ENCODE data around the gene ATP4A. TPM values are rescaled to one million over a fixed set of nuclear protein-coding genes. Genes with fewer than 3 reads are reported as not detected.

The ATP4A gene
- total and polyA plus RNA-seq, 2 donors (not counting 1 experiment from before 2014, with no cell fraction given): not detected

DNA sequence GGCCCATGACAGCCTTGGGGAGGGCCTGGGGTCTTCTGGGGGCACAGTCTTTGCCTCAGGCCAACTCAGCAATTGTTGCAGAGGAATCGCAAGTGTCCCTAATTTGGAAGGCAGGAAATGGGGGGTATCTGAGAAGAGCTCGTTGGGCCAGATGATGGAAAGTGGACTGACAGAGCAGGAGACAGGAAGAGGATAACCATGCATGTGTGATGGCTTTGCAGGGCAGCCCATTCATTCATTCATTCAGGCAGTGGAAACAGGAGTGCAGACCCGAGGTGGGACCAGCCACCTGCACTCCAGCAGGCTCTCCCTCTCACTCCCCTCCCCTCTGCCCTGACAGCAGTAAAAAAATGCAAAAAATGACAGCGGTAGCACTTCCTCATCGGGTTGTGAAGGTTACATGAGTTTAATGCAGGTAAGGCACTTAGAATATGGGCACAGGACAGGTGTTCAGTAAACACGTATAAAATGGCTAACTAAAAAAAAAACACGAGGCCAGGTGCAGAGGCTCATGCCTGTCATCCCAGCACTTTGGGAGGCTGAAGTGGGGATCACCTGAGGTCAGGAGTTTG, 23.0 kb downstream of the ATP4A start:
- peaks cover 5 to 24% of the 10 kb centered on the region in 2 donors for H3K4me1 ChIP-seq (ENCODE audit: control insufficient read depth in 2 of 2, insufficient read depth in 2 of 2, low read length in 2 of 2)
- no peak overlapping the region for H3K27ac ChIP-seq (ENCODE audit: low read length in 2 of 2)
- peak overlapping the region; percentile 15 for H3K27ac Mint-ChIP-seq
- POLR2A ChIA-PET: no interaction called here
- no peak overlapping the region for H3K4me3 Mint-ChIP-seq
- H3K27me3 Mint-ChIP-seq: no peaks in the 10 kb centered on the region
- H3K79me2 ChIP-seq (ENCODE audit: control insufficient read depth, insufficient read depth, low read length): no peaks in the 10 kb centered on the region
- no peaks in the 10 kb centered on the region for H3K9me3 Mint-ChIP-seq (ENCODE audit: insufficient read depth)
- intact Hi-C loops (cut with micrococcal nuclease): no loop called here
- DNase-seq (no peak), ATAC-seq (ENCODE audit: low read depth) (no peak)
- TF ChIP-seq, protein P1, sequence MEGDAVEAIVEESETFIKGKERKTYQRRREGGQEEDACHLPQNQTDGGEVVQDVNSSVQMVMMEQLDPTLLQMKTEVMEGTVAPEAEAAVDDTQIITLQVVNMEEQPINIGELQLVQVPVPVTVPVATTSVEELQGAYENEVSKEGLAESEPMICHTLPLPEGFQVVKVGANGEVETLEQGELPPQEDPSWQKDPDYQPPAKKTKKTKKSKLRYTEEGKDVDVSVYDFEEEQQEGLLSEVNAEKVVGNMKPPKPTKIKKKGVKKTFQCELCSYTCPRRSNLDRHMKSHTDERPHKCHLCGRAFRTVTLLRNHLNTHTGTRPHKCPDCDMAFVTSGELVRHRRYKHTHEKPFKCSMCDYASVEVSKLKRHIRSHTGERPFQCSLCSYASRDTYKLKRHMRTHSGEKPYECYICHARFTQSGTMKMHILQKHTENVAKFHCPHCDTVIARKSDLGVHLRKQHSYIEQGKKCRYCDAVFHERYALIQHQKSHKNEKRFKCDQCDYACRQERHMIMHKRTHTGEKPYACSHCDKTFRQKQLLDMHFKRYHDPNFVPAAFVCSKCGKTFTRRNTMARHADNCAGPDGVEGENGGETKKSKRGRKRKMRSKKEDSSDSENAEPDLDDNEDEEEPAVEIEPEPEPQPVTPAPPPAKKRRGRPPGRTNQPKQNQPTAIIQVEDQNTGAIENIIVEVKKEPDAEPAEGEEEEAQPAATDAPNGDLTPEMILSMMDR (IDR thresholded peaks at IDR 0.05): no peak
- no peak for TF ChIP-seq EZH2 (IDR thresholded peaks at IDR 0.05; ENCODE audit: borderline replicate concordance, insufficient read depth, low read depth, low read length, poor library complexity, severe bottlenecking)
- peaks cover 23% of the 10 kb centered on the region for H3K4me1 Mint-ChIP-seq
- peaks cover 0 to 3% of the 10 kb centered on the region in 2 experiments for H3K36me3 ChIP-seq (replicated peaks in 1 of 2; ENCODE audit: control extremely low read depth in 1 of 2, control insufficient read depth in 1 of 2, extremely low read depth in 1 of 2, insufficient read depth in 2 of 2, low read length in 1 of 2)
- WGBS (ENCODE audit: insufficient coverage): 61% methylated on average over 4 of the region's 7 CpGs
- H3K9me3 ChIP-seq (ENCODE audit: control extremely low read depth in 1 of 3, control insufficient read depth in 2 of 3, insufficient read depth in 1 of 3, low read length in 2 of 3): no peaks in the 10 kb centered on the region
- H3K4me2 ChIP-seq (replicated peaks; ENCODE audit: low read depth, low read length, poor library complexity, severe bottlenecking): no peak overlapping the region
- CTCF ChIA-PET: interaction anchor here (1.1 kb wide), 1 partner anchor 9 kb away, joined by 4 read pairs; no protein-coding TSS in a partner anchor
- H3K4me3 ChIP-seq (ENCODE audit: control extremely low read depth in 1 of 5, extremely low read depth in 1 of 5, insufficient read depth in 1 of 5, low read depth in 2 of 5, low read length in 4 of 5): no peak overlapping the region
- H3K9ac ChIP-seq (ENCODE audit: low read length): no peak overlapping the region
- no peaks in the 10 kb centered on the region for H4K20me1 ChIP-seq (ENCODE audit: control insufficient read depth, insufficient read depth, low read length, poor library complexity, severe bottlenecking)
- H2AFZ ChIP-seq (ENCODE audit: insufficient read depth, low read depth, low read length, poor library complexity, severe bottlenecking): no peak overlapping the region
- no peaks in the 10 kb centered on the region for H3K27me3 ChIP-seq (replicated peaks in 1 of 4; ENCODE audit: control extremely low read depth in 1 of 4, control insufficient read depth in 3 of 4, insufficient read depth in 4 of 4, low read length in 3 of 4)

DNA sequence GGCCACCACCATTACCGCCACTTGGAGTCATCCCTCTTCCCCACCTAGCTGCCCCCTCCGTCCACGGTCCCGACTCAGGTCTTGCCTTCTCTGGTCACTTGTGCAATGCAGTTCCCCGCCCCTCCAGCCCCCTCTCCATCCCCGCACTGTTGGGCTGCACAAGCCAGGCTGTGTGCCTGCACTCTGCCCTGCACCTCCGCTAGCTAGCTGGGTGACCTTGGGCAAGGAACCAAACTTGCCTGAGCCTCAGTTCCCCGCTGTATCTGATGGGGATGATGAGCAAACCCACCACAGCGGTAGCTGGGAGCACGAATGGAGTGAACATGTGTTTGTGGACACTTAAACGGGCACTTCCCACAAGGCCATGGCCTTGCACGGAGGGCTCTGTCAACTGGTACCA, 23.6 kb downstream of the ATP4A start:
- Histone ChIP-seq H3K4me1 (ENCODE audit: control insufficient read depth in 2 of 2, insufficient read depth in 2 of 2, low read length in 2 of 2) (peaks cover 5 to 20% of the 10 kb centered on the region in 2 donors), H3K27ac (ENCODE audit: low read length in 2 of 2) (no peak overlapping the region), H3K9me3 (ENCODE audit: control extremely low read depth in 1 of 3, control insufficient read depth in 2 of 3, insufficient read depth in 1 of 3, low read length in 2 of 3) (no peaks in the 10 kb centered on the region), H3K4me3 (ENCODE audit: control extremely low read depth in 1 of 5, extremely low read depth in 1 of 5, insufficient read depth in 1 of 5, low read depth in 2 of 5, low read length in 4 of 5) (no peak overlapping the region), H3K9ac (ENCODE audit: low read length) (no peak overlapping the region), H3K79me2 (ENCODE audit: control insufficient read depth, insufficient read depth, low read length) (no peaks in the 10 kb centered on the region), H2AFZ (ENCODE audit: insufficient read depth, low read depth, low read length, poor library complexity, severe bottlenecking) (no peak overlapping the region), H3K27me3 (replicated peaks in 1 of 4; ENCODE audit: control extremely low read depth in 1 of 4, control insufficient read depth in 3 of 4, insufficient read depth in 4 of 4, low read length in 3 of 4) (no peaks in the 10 kb centered on the region), H3K4me2 (replicated peaks; ENCODE audit: low read depth, low read length, poor library complexity, severe bottlenecking) (no peak overlapping the region), H4K20me1 (ENCODE audit: control insufficient read depth, insufficient read depth, low read length, poor library complexity, severe bottlenecking) (no peaks in the 10 kb centered on the region), H3K36me3 (replicated peaks in 1 of 2; ENCODE audit: control extremely low read depth in 1 of 2, control insufficient read depth in 1 of 2, extremely low read depth in 1 of 2, insufficient read depth in 2 of 2, low read length in 1 of 2) (peaks cover 0 to 3% of the 10 kb centered on the region in 2 experiments)
- peaks cover 25% of the 10 kb centered on the region for H3K4me1 Mint-ChIP-seq
- 99% methylated on average over 12 of the region's 12 CpGs for WGBS (ENCODE audit: insufficient coverage)
- no peak overlapping the region for H3K4me3 Mint-ChIP-seq
- intact Hi-C loops (cut with micrococcal nuclease): no loop called here
- peaks cover 2% of the 10 kb centered on the region for H3K27me3 Mint-ChIP-seq
- H3K9me3 Mint-ChIP-seq (ENCODE audit: insufficient read depth): no peaks in the 10 kb centered on the region
- POLR2A ChIA-PET: interaction anchor here (0.6 kb wide), 1 partner anchor 301 kb away, joined by 3 read pairs; no protein-coding TSS in a partner anchor
- TF ChIP-seq EZH2 (IDR thresholded peaks at IDR 0.05; ENCODE audit: borderline replicate concordance, insufficient read depth, low read depth, low read length, poor library complexity, severe bottlenecking): no peak
- CTCF ChIA-PET: no interaction called here
- ATAC-seq (ENCODE audit: low read depth) (no peak), DNase-seq (no peak)
- H3K27ac Mint-ChIP-seq: no peak overlapping the region

Data from B cell (primary cell).